Lower leg skin (tissue), 3 donors: ENCODE results near the gene LRBA.

ENCODE experiments used
- POLR2A ChIP-seq, 2 donors: fragments of 450-650 bp; IDR thresholded peaks; one replicate each; pipeline ENCODE4 v1.6.1; 2016 to 2017; ENCODE audit warnings: antibody characterized with exemption in 2 of 2, mild to moderate bottlenecking in 1 of 2, moderate library complexity in 1 of 2
- TF ChIP-seq, protein P1 (sequence below), 3 donors: fragments of 450-650 bp; IDR thresholded peaks; one replicate each; pipeline ENCODE4 v1.5.1; 2016; ENCODE audit warnings: antibody characterized with exemption in 3 of 3, mild to moderate bottlenecking in 3 of 3, moderate library complexity in 2 of 3

DNA sequence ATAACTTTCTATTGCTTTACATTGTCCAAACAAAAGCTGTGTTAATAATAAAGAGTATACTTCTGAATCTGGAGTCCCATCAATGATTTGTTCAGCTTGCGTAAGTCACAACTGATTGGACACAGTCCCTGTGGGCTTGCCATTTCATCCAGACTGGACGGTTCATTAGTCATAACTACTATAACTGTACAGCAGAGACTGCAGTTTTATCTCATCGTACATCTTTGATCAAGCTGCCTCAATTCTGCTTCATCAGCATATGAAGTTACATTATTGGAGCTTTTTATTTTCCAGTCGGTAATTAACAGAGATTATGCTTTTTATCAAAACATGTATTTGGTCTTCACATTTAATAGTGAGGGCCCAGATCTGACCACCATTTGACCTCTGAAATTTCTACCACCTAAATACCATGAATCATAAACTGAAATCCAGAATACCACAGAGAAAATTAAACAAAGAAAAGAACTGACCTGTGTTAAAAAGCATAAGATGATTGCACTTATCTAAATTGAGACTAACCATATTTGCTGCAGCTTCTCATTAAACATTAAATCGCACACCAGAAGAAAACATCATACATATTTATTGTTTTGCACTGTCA is 445.6 kb downstream of the LRBA start:
- no peak for TF ChIP-seq POLR2A (IDR thresholded peaks at IDR 0.05)
- TF ChIP-seq, protein P1, sequence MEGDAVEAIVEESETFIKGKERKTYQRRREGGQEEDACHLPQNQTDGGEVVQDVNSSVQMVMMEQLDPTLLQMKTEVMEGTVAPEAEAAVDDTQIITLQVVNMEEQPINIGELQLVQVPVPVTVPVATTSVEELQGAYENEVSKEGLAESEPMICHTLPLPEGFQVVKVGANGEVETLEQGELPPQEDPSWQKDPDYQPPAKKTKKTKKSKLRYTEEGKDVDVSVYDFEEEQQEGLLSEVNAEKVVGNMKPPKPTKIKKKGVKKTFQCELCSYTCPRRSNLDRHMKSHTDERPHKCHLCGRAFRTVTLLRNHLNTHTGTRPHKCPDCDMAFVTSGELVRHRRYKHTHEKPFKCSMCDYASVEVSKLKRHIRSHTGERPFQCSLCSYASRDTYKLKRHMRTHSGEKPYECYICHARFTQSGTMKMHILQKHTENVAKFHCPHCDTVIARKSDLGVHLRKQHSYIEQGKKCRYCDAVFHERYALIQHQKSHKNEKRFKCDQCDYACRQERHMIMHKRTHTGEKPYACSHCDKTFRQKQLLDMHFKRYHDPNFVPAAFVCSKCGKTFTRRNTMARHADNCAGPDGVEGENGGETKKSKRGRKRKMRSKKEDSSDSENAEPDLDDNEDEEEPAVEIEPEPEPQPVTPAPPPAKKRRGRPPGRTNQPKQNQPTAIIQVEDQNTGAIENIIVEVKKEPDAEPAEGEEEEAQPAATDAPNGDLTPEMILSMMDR (IDR thresholded peaks at IDR 0.05), result no peak
